ENCODE data around the gene RGS17.

DNA sequence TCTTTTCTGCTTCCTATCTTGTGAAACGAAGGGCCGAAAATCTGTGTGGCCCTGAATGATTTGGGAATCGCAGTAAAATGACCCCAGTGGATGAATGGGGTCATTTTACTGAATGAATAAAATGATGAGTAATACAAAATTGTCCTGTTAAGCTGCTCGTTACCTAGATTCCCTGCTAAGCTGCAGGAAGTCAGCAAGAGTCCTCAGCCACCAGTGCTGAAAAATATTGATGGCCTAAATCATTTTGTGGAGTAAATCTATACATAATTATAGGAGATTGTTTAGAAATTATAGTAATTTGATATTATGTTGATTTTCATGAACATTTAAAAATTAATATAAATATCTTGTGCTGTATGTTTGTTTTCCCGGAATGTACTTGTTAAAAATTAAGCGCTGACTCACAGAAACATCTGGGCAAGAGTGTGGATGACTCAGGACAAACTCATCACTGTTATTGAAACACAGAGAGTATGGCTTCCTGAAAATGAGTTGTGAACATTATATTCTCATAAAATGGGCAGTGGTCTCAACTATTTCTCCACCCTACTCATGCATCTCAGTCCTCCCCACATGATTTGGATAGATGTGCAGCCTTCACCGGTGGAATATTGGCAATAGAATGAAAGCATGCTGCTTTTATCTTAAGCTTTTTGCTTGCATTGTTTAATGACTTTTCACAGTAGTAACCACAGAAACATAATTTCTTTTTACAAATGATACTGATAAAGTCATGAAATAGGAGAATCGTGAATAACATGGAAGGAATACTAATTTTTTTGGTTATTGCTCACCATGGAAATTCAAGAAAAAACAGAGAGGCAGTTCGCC, 36.2 kb upstream of the RGS17 start:
- no peak for TF ChIP-seq EZH2 (IDR thresholded peaks at IDR 0.05; ENCODE audit: low read depth)
- TF ChIP-seq, protein P1, sequence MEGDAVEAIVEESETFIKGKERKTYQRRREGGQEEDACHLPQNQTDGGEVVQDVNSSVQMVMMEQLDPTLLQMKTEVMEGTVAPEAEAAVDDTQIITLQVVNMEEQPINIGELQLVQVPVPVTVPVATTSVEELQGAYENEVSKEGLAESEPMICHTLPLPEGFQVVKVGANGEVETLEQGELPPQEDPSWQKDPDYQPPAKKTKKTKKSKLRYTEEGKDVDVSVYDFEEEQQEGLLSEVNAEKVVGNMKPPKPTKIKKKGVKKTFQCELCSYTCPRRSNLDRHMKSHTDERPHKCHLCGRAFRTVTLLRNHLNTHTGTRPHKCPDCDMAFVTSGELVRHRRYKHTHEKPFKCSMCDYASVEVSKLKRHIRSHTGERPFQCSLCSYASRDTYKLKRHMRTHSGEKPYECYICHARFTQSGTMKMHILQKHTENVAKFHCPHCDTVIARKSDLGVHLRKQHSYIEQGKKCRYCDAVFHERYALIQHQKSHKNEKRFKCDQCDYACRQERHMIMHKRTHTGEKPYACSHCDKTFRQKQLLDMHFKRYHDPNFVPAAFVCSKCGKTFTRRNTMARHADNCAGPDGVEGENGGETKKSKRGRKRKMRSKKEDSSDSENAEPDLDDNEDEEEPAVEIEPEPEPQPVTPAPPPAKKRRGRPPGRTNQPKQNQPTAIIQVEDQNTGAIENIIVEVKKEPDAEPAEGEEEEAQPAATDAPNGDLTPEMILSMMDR (conservative IDR thresholded peaks at IDR 0.05) = no peak
